HG03095 (cell line): Measurements from ENCODE around the gene HCFC2.
"Not testable (repeated sequence)": the region's sequence is repeated elsewhere in the genome, so short reads cannot be mapped to it uniquely, and the experiment has no call there.

Source experiments
- ATAC-seq: cut with Tn5 transposase; IDR thresholded peaks from one replicate; pipeline ENCODE4 v1.9.1; 2021; ENCODE audit warnings: moderate library complexity; ENCODE audit not compliant: unreplicated experiment

HCFC2 gene

GRCh38 chr12:104114834-104115586 lies 50.7 kb downstream of the HCFC2 start:
- not testable (repeated sequence) for ATAC-seq

DNA sequence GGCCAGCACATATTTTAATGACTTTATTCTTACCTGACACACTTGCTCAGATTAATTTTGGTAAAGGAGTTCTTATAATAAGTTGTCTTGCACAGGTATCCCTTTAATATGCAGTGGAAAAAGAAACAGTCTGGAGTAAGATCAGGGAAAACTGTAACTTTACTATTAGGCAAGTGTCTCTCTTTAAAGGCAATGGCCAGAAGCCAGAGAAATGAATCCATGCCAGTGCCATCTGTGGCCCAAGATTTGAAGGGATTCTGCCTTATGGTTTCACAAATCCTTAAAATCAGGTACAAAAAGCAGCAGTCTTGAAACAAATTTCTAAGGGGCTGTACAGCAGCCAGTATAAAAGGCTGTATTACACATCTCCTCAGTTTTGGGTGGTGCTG lies 51.2 kb downstream of the HCFC2 start:
- no peak for ATAC-seq

DNA sequence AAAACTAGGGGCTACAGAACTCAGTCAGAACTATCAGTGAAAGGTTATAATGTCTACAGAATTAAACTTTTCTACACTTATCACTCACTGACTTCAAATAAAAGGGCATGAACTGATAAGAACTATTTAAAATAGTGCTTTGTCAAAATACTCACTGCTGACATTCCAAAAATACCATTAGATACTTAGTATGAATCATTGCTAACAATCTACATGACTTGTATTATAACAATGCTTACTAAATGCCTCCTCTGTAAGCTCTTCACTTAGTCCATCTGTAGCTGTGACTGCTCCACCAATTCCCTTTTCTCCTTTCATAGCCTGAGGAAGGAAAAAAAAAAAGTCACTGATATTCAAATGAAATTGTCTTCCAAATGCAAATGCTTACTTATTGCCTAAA lies 56.7 kb downstream of the HCFC2 start:
- ATAC-seq, result no peak

DNA sequence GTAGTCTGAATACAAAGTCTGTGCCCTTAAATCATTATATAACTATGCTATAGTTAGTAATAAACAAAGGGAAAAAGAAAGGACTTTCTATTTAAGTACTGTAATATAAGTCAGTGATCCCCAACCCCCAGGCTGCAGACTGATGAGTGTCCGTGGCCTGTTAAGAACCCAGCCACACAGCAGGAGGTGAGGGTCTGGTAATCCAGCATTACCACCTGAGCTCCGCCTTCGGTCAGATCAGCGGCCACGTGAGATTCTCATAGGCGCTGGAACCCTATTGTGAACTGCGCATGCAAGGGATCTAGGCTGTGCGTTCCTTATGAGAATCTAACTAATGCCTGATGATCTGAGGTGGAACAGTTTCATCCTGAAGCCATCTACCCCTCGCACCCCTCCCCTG lies 58.0 kb downstream of the HCFC2 start:
- no peak for ATAC-seq

DNA sequence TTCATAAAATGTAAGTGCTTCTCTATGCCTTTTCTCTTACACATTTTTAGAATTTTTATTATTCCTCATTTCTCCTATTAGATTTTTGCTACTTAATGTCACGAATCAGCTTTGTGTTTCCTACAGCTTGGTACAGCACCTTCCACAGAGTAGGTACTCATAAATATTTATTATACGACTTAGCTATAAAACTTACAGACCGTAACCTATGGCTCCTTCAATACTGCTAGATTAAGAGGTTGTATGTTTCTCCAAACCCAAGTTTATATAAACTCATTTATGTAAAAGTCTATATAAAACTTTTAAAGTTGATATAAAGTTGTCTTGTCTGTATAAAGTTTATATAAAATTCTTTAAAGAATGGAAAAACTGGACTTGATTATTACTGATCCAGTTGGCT lies 62.2 kb downstream of the HCFC2 start:
- ATAC-seq, result no peak

DNA sequence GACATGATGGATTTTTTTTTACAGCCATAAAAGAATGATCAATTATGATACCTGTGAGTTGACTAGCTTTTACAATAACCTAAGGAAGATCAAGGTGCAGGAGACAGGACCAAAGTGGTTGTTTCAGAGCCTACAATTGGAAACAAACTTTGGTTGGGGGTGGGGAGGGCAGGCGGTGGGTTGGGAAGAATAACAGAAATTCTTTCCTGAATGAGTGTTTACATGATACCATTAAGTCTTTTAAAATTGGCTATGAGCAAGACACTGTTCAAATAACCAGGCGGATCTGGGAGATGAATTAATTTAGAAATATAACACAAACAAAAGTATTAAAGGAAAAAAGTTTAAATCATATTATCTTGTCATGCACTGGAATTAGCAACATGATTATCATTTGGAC lies 66.4 kb downstream of the HCFC2 start:
- ATAC-seq, result no peak

DNA sequence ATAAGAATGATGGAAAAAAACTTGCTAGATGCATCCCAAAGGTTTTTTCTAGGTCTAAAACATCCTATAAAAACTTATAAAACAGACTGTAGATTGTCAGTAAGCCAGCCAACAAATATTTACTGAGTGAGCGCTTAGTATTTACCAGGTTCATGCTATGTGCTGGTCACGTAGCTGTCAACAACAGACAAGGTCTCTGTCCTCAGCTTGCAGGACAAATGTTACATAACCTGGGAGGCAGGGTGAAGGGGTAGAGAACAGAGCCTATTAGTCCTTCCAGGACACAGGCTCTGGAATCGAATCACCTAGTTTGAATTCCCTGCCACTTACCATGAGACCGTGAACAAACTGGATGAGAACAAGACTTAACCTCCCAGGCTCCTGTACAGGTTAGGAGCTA lies 67.3 kb downstream of the HCFC2 start:
- no peak for ATAC-seq

- no peak for ATAC-seq
These were observed 68.1 kb downstream of the HCFC2 start for GRCh38 chr12:104132351-104132956.

GRCh38 chr12:104133321-104133720 lies 69.0 kb downstream of the HCFC2 start:
- no peak for ATAC-seq

GRCh38 chr12:104133866-104134265 lies 69.5 kb downstream of the HCFC2 start:
- no peak for ATAC-seq

- no peak for ATAC-seq
These were observed 70.6 kb downstream of the HCFC2 start for GRCh38 chr12:104134882-104135281.

GRCh38 chr12:104136577-104136976 lies 72.2 kb downstream of the HCFC2 start:
- no peak for ATAC-seq

DNA sequence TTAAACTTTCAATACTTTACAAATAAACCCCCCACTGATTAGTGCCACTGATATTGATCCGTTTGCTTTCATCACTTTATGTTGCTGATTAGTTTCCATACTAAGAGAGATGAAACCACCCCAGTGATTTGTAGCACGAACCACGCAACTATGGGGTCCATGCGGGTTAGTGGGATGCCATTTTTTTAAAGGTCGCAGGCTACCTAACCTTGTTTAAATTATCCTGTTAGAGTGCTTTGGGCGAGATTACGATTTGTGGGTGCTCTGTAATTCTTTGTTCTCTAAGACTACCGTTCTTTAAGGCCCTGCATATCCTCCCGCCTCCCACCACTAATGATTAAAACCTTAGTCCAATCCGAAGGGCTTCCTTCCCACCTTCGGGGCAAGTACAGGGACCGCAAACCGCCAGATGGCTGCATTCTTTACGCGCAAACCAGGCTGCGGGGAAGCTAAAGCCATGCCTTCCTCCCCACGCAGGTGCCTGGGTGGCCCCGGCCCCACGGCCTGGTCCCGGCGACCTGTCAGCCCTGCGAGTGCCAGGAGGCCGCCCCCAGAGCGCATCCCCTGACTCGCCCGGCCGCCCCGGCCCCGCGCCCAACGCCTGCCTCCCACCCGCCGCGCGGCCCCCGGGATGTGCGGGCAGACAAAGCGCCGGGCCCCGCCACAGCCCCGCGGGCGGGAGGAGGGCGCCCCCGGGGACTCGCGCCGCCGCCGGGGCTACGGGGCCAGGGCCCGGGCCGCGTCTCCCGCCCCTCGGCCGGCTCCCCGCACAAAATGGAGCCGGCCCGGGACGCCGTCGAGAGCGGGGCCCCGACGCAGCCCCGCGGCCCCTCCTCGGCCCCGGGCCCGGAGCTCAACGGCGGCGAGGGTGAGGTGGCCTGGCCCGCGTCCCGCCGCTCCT lies 72.9 kb downstream of the HCFC2 start:
- peak; percentile 24 for ATAC-seq

- ATAC-seq, result peak; percentile 87
These were observed 73.8 kb downstream of the HCFC2 start, which contains the start of gene NFYB for GRCh38 chr12:104137902-104138796. Gene NFYB, minus strand, starts transcription at chr12:104138210. Its CDS starts 2,757 bp downstream, at chr12:104135453.

DNA sequence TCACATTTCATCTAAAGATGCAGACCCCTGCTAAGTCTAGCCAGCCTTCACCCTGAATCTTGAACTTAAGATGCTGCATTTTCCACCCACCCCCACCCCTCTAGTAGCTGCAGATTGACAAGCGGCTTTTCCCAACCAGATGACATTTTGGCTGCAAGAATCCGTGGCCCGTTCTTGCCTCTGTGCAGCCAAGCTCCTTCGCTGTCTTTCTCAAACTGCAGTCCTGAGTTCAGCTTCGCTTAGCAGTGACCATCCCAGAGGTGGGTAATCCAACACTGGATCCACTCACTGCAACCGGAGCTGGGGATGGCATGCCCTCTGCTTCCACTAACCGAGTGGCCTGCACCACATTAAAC lies 74.4 kb downstream of the HCFC2 start:
- no peak for ATAC-seq

- no peak for ATAC-seq
These were observed 78.2 kb downstream of the HCFC2 start for GRCh38 chr12:104142543-104142942.

GRCh38 chr12:104143002-104143401 lies 78.7 kb downstream of the HCFC2 start:
- no peak for ATAC-seq

- no peak for ATAC-seq
These were observed 79.6 kb downstream of the HCFC2 start for GRCh38 chr12:104143918-104144317.

- no peak for ATAC-seq
These were observed 83.0 kb downstream of the HCFC2 start for GRCh38 chr12:104147346-104147745.

- no peak for ATAC-seq
These were observed 86.1 kb downstream of the HCFC2 start for GRCh38 chr12:104150416-104150815.
